H9 (cell line): Measurements from ENCODE around the gene CMYA5. TPM values are rescaled to one million over a fixed set of nuclear protein-coding genes. Genes with fewer than 3 reads are reported as not detected.

Source experiments
- DNase-seq: peaks from one replicate; pipeline ENCODE4 v3.0.0-alpha.2; 2017
- H2AFZ ChIP-seq: one replicate; pipeline ENCODE4 v1.6.1; 2013; ENCODE audit warnings: mild to moderate bottlenecking, low read length, control low read depth, moderate library complexity
- H2AK5ac ChIP-seq: 2 replicates; pipeline ENCODE4 v1.6.1; 2013; ENCODE audit warnings: low read length, control low read depth, mixed read lengths; ENCODE audit not compliant: insufficient read length
- H2BK120ac ChIP-seq: one replicate; pipeline ENCODE4 v1.6.1; 2013; ENCODE audit warnings: low read depth, mild to moderate bottlenecking, low read length, control low read depth, inconsistent platforms; ENCODE audit not compliant: poor library complexity, severe bottlenecking
- H2BK12ac ChIP-seq: 2 replicates; pipeline ENCODE4 v1.6.1; 2013; ENCODE audit warnings: low read length, control low read depth, mixed read lengths, low read depth; ENCODE audit not compliant: insufficient read length
- H2BK15ac ChIP-seq: 2 replicates; pipeline ENCODE4 v1.6.1; 2013; ENCODE audit warnings: low read depth, low read length, control low read depth
- H2BK20ac ChIP-seq: one replicate; pipeline ENCODE4 v1.6.1; 2013; ENCODE audit warnings: low read depth, mild to moderate bottlenecking, low read length, control low read depth, inconsistent platforms; ENCODE audit not compliant: poor library complexity, severe bottlenecking
- H2BK5ac ChIP-seq: 2 replicates; pipeline ENCODE4 v1.6.1; 2013; ENCODE audit warnings: low read length, control low read depth, mixed read lengths; ENCODE audit not compliant: insufficient read length
- H3K14ac ChIP-seq: 2 replicates; pipeline ENCODE4 v1.6.1; 2013; ENCODE audit warnings: low read length, control low read depth; ENCODE audit not compliant: insufficient read depth
- H3K18ac ChIP-seq: 2 replicates; pipeline ENCODE4 v1.6.1; 2013; ENCODE audit warnings: low read depth, mild to moderate bottlenecking, mixed read lengths, low read length, control low read depth; ENCODE audit not compliant: insufficient read length
- H3K23ac ChIP-seq: 2 replicates; pipeline ENCODE4 v1.6.1; 2013; ENCODE audit warnings: low read length, control low read depth, mixed read lengths, low read depth; ENCODE audit not compliant: insufficient read length
- H3K23me2 ChIP-seq: 2 replicates; pipeline ENCODE4 v1.6.1; 2013; ENCODE audit warnings: low read depth, mild to moderate bottlenecking, mixed read lengths, low read length, control low read depth; ENCODE audit not compliant: insufficient read length, poor library complexity, severe bottlenecking
- H3K27ac ChIP-seq: 2 replicates; pipeline ENCODE4 v1.5.1; 2013; ENCODE audit warnings: low read length, control low read depth, mixed read lengths, low read depth; ENCODE audit not compliant: insufficient read length
- H3K27me3 ChIP-seq: 2 replicates; pipeline ENCODE4 v1.6.1; 2013; ENCODE audit warnings: low read length, control low read depth, inconsistent platforms; ENCODE audit not compliant: insufficient read depth
- H3K4ac ChIP-seq: 2 replicates; pipeline ENCODE4 v1.6.1; 2013; ENCODE audit warnings: low read depth, mild to moderate bottlenecking, control low read depth, inconsistent platforms, low read length, moderate library complexity
- H3K4me1 ChIP-seq: 2 replicates; pipeline ENCODE4 v1.6.1; 2013; ENCODE audit warnings: low read length, control low read depth, inconsistent platforms; ENCODE audit not compliant: insufficient read depth
- H3K4me2 ChIP-seq: 2 replicates; pipeline ENCODE4 v1.6.1; 2013; ENCODE audit warnings: low read length, control low read depth, mixed read lengths; ENCODE audit not compliant: insufficient read length, insufficient read depth
- H3K56ac ChIP-seq: 2 replicates; pipeline ENCODE4 v1.6.1; 2013; ENCODE audit warnings: low read depth, mild to moderate bottlenecking, mixed read lengths, low read length, control low read depth; ENCODE audit not compliant: insufficient read length
- H3K79me1 ChIP-seq: 2 replicates; pipeline ENCODE4 v1.6.1; 2013; ENCODE audit warnings: low read depth, mild to moderate bottlenecking, moderate library complexity, low read length, control low read depth, inconsistent platforms; ENCODE audit not compliant: insufficient read depth, poor library complexity, severe bottlenecking
- H3K79me2 ChIP-seq: 2 replicates; pipeline ENCODE4 v1.6.1; 2013; ENCODE audit warnings: low read length, control low read depth, inconsistent platforms; ENCODE audit not compliant: insufficient read depth
- H3K9ac ChIP-seq: 2 replicates; pipeline ENCODE4 v1.6.1; 2013; ENCODE audit warnings: low read length, control low read depth, mixed read lengths; ENCODE audit not compliant: insufficient read length; ENCODE audit errors: extremely low read depth
- H3K9me3 ChIP-seq: one replicate; pipeline ENCODE4 v1.6.1; 2013; ENCODE audit warnings: low read depth, low read length, inconsistent platforms; ENCODE audit not compliant: control insufficient read depth
- H3T11ph ChIP-seq: one replicate; pipeline ENCODE4 v1.6.1; 2013; ENCODE audit warnings: mild to moderate bottlenecking, low read length, control low read depth, inconsistent platforms
- H4K20me1 ChIP-seq: one replicate; pipeline ENCODE4 v1.6.1; 2013; ENCODE audit not compliant: control insufficient read depth, insufficient read length, insufficient read depth
- H4K5ac ChIP-seq: 2 replicates; pipeline ENCODE4 v1.6.1; 2013; ENCODE audit warnings: low read depth, mild to moderate bottlenecking, mixed read lengths, low read length, control low read depth; ENCODE audit not compliant: insufficient read length
- H4K8ac ChIP-seq: replicated peaks from 2 replicates; pipeline ENCODE4 v1.6.1; 2013; ENCODE audit warnings: low read length, control low read depth, mixed read lengths, low read depth; ENCODE audit not compliant: insufficient read length
- H4K91ac ChIP-seq: 2 replicates; pipeline ENCODE4 v1.6.1; 2013; ENCODE audit warnings: low read depth, mild to moderate bottlenecking, moderate library complexity, mixed read lengths, low read length, control low read depth; ENCODE audit not compliant: insufficient read length
- H3K27ac Mint-ChIP-seq, 3 experiments: 2 replicates in 2 of 3; 3 replicates in 1 of 3; pipeline ENCODE4 v1.8.0; 2020 to 2021; ENCODE audit warnings: mixed read lengths in 3 of 3, mild to moderate bottlenecking in 1 of 3, moderate library complexity in 1 of 3
- H3K27me3 Mint-ChIP-seq: 2 replicates; pipeline ENCODE4 v1.8.0; 2021; ENCODE audit warnings: low read depth, mild to moderate bottlenecking, moderate library complexity, mixed read lengths
- H3K36me3 Mint-ChIP-seq, 3 experiments: 2 replicates in 2 of 3; 3 replicates in 1 of 3; pipeline ENCODE4 v1.8.0; 2020 to 2021; ENCODE audit warnings: low read depth in 3 of 3, mixed read lengths in 3 of 3; ENCODE audit not compliant: insufficient read depth in 1 of 3
- H3K4me1 Mint-ChIP-seq, 2 experiments: 2 replicates each; pipeline ENCODE4 v1.8.0; 2020; ENCODE audit warnings: mixed read lengths in 2 of 2
- H3K4me3 Mint-ChIP-seq, 2 experiments: 2 replicates in 1 of 2; 3 replicates in 1 of 2; pipeline ENCODE4 v1.8.0; 2020 to 2021; ENCODE audit warnings: mild to moderate bottlenecking in 2 of 2, mixed read lengths in 2 of 2, moderate library complexity in 1 of 2
- H3K9me3 Mint-ChIP-seq, 2 experiments: 2 replicates in 1 of 2; 3 replicates in 1 of 2; pipeline ENCODE4 v1.8.0; 2020; ENCODE audit warnings: mild to moderate bottlenecking in 2 of 2, mixed read lengths in 2 of 2, moderate library complexity in 1 of 2
- CTCF ChIP-seq: fragments of 200-600 bp; sonication (generic); conservative IDR thresholded peaks from 3 replicates; pipeline ENCODE4 v1.8.0; 2021; ENCODE audit warnings: antibody characterized with exemption, mild to moderate bottlenecking
- WGBS: extraction: QIAGEN DNeasy Blood & Tissue Kit; methylation state at CpG from one replicate; pipeline ENCODE4 v1.1.7; 2013; ENCODE audit warnings: missing lambda C conversion rate, low lambda C conversion rate, mixed read lengths; ENCODE audit not compliant: insufficient read length; ENCODE audit errors: extremely low coverage; 5-methylcytosine and 5-hydroxymethylcytosine counted together
- total RNA-seq: library from RNA; stranded (reverse); gene quantifications from 2 replicates; pipeline ENCODE4 v1.2.1, GENCODE V29; 2021

CMYA5 gene
- total RNA-seq, 1 experiment from 2014 or later = 1.8 TPM

GRCh38 chr5:79806741-79807140, 117.1 kb downstream of the CMYA5 start:
- WGBS = no CpG with 5 or more reads among the region's 3 CpGs
- Mint-ChIP-seq H3K36me3 (no peaks in the 10 kb centered on the region), H3K4me3 (no peak overlapping the region), H3K27ac (no peak overlapping the region), H3K4me1 (no peaks in the 10 kb centered on the region), H3K27me3 (no peaks in the 10 kb centered on the region), H3K9me3 (no peaks in the 10 kb centered on the region)
- no peak overlapping the region for H2AFZ ChIP-seq
- no peaks in the 10 kb centered on the region for H4K20me1 ChIP-seq
- no peak overlapping the region for H3K18ac ChIP-seq
- H2BK120ac ChIP-seq = no peak overlapping the region
- H3K4me2 ChIP-seq = no peak overlapping the region
- no peak overlapping the region for H2BK15ac ChIP-seq
- no peak overlapping the region for H3K9ac ChIP-seq
- DNase-seq = no peak
- no peak overlapping the region for H4K5ac ChIP-seq
- H3T11ph ChIP-seq = no peak overlapping the region
- H2BK12ac ChIP-seq = no peak overlapping the region
- H3K56ac ChIP-seq = no peak overlapping the region
- no peak for TF ChIP-seq CTCF
- H4K8ac ChIP-seq = no peak overlapping the region
- no peaks in the 10 kb centered on the region for H3K9me3 ChIP-seq
- no peak overlapping the region for H4K91ac ChIP-seq
- no peaks in the 10 kb centered on the region for H3K23me2 ChIP-seq
- no peak overlapping the region for H2BK5ac ChIP-seq
- H2AK5ac ChIP-seq = no peak overlapping the region
- H3K27me3 ChIP-seq = no peaks in the 10 kb centered on the region
- H3K79me1 ChIP-seq = no peaks in the 10 kb centered on the region
- H3K4me1 ChIP-seq = no peaks in the 10 kb centered on the region
- H3K23ac ChIP-seq = no peak overlapping the region
- no peak overlapping the region for H3K4ac ChIP-seq
- H3K14ac ChIP-seq = no peak overlapping the region
- H3K27ac ChIP-seq = no peak overlapping the region
- H3K79me2 ChIP-seq = no peaks in the 10 kb centered on the region; the same call in 1 of the 2 replicates
- no peak overlapping the region for H2BK20ac ChIP-seq
